A549 (cell line): ENCODE results near the gene MARF1. TPM values are rescaled to one million over a fixed set of nuclear protein-coding genes. Genes with fewer than 3 reads are reported as not detected.
"Not testable (repeated sequence)": the region's sequence is repeated elsewhere in the genome, so short reads cannot be mapped to it uniquely, and the experiment has no call there.

Source experiments
- ATAC-seq, 2 experiments: fragments of 200-7000 bp in 1 of 2; fragments of >200 bp in 1 of 2; cut with Nextera tagmentation in 1 of 2; cut with Tn5 transposase in 1 of 2; 3 replicates each; pipeline versions ENCODE4 v1.8.0 to v1.9.1; 2018 to 2020; ENCODE audit warnings: mild to moderate bottlenecking in 1 of 2, moderate library complexity in 1 of 2
- CTCF ChIA-PET: fragments of 300-600 bp; sonication (Branson Sonifier 250); formaldehyde crosslinking; extraction: SDS; loops from one replicate; lab custom pipeline; 2021; ENCODE audit warnings: antibody characterized with exemption, inconsistent platforms; lab: Yijun Ruan, JAX
- POLR2A ChIA-PET: fragments of 350-600 bp; formaldehyde crosslinking; extraction: SDS; loops from one replicate; lab custom pipeline; 2021; ENCODE audit warnings: antibody characterized with exemption, inconsistent platforms; lab: Yijun Ruan, JAX
- DNase-seq, 2 experiments: peaks; one replicate each; pipeline versions ENCODE4 v3.0.0 to v3.0.0-alpha.2; 2011 to 2016; ENCODE audit warnings: low read depth in 1 of 2, low spot score in 1 of 2
- FAIRE-seq: peaks from 2 replicates; lab custom pipeline; 2011; peaks lifted over from hg19 to GRCh38; lab: Jason Lieb, UNC
- H3K27ac ChIP-seq, 2 experiments: fragments of >200 bp; sonication (Bioruptor Twin); formaldehyde crosslinking; 3 replicates each; pipeline ENCODE4 v1.5.1; 2016 to 2017
- H3K4me1 ChIP-seq: fragments of >200 bp; sonication (Bioruptor Twin); formaldehyde crosslinking; 3 replicates; pipeline ENCODE4 v1.6.1; 2016
- H3K4me2 ChIP-seq: fragments of >200 bp; sonication (Bioruptor Twin); formaldehyde crosslinking; 3 replicates; pipeline ENCODE4 v1.6.1; 2016
- H3K4me3 ChIP-seq: fragments of >200 bp; sonication (Bioruptor Twin); formaldehyde crosslinking; 3 replicates; pipeline ENCODE4 v1.5.1; 2016
- H3K9me3 ChIP-seq: fragments of >200 bp; sonication (Bioruptor Twin); formaldehyde crosslinking; 3 replicates; pipeline ENCODE4 v1.6.1; 2016
- BHLHE40 ChIP-seq: IDR thresholded peaks from 2 replicates; pipeline ENCODE4 v1.6.1; 2012; ENCODE audit warnings: low read depth, low read length, inconsistent platforms
- CEBPB ChIP-seq, 2 experiments: fragments of >200 bp in 1 of 2; sonication (Bioruptor Twin) in 1 of 2; formaldehyde crosslinking in 1 of 2; IDR thresholded peaks; 2 replicates each; pipeline ENCODE4 v1.6.1; 2012 to 2016
- CHD2 ChIP-seq: fragments of 150-350 bp; IDR thresholded peaks from 2 replicates; pipeline ENCODE4 v1.6.1; 2014; ENCODE audit warnings: low read length; ENCODE audit not compliant: partially characterized antibody
- ESRRA ChIP-seq: fragments of 150-350 bp; IDR thresholded peaks from 2 replicates; pipeline ENCODE4 v1.6.1; 2014; ENCODE audit warnings: mild to moderate bottlenecking, low read length, borderline replicate concordance
- FOSL2 ChIP-seq, 2 experiments: fragments of 450-650 bp in 1 of 2; fragments of >200 bp in 1 of 2; sonication (Bioruptor Twin) in 1 of 2; formaldehyde crosslinking; IDR thresholded peaks; 2 replicates each; pipeline versions ENCODE4 v1.5.0 to v1.6.1; 2016 to 2020; ENCODE audit warnings: mild to moderate bottlenecking in 1 of 2, moderate library complexity in 1 of 2
- KDM1A ChIP-seq: fragments of 200-600 bp; sonication (generic); IDR thresholded peaks from 2 replicates; pipeline ENCODE4 v1.6.1; 2016; ENCODE audit warnings: low read depth, mild to moderate bottlenecking
- KDM5A ChIP-seq: fragments of 200-600 bp; sonication (generic); IDR thresholded peaks from 2 replicates; pipeline ENCODE4 v1.6.1; 2016; ENCODE audit warnings: antibody characterized with exemption, mild to moderate bottlenecking
- NFE2L2 ChIP-seq: fragments of 150-350 bp; conservative IDR thresholded peaks from 2 replicates; pipeline ENCODE4 v1.6.1; 2014; ENCODE audit warnings: low read length
- POLR2A ChIP-seq: IDR thresholded peaks from 2 replicates; pipeline ENCODE4 v1.6.1; 2012; ENCODE audit warnings: mild to moderate bottlenecking, low read length
- POLR2AphosphoS2 ChIP-seq: conservative IDR thresholded peaks from 2 replicates; pipeline ENCODE4 v1.6.1; 2012; ENCODE audit warnings: low read length, improper control_type of control experiment, inconsistent platforms
- SMC3 ChIP-seq: fragments of >200 bp; sonication (Bioruptor Twin); formaldehyde crosslinking; IDR thresholded peaks from 3 replicates; pipeline ENCODE4 v1.6.1; 2018; ENCODE audit warnings: inconsistent platforms
- ZC3H11A ChIP-seq: fragments of 450-650 bp; IDR thresholded peaks from 2 replicates; pipeline ENCODE4 v1.6.1; 2014; ENCODE audit warnings: antibody characterized with exemption, mild to moderate bottlenecking
- WGBS: methylation state at CpG from one replicate; pipeline ENCODE4 v1.1.6; 2017; ENCODE audit errors: missing lambda C conversion rate; 5-methylcytosine and 5-hydroxymethylcytosine counted together
- polyA plus RNA-seq, 4 experiments: library from polyadenylated mRNA; depleted of rRNA in 3 of 4; stranded (reverse); fragments of >200 nt; fragmentation: RNase III in 1 of 4; extraction: RNeasy Plus Mini Kit Qiagen cat#74134 plus additional on column Dnase treatment in 1 of 4; gene quantifications; 2 replicates in 3 of 4; 3 replicates in 1 of 4; pipeline ENCODE4 v1.2.3, GENCODE V29; 2011 to 2017
- TF ChIP-seq, protein P1 (sequence below): fragments of >200 bp; sonication (Bioruptor Twin); formaldehyde crosslinking; IDR thresholded peaks from 3 replicates; pipeline ENCODE4 v1.6.1; 2016

Gene MARF1
- polyA plus RNA-seq, 2 of the 4 experiments (the other 2 are of a cell fraction): 11.6 to 28.2 TPM

DNA sequence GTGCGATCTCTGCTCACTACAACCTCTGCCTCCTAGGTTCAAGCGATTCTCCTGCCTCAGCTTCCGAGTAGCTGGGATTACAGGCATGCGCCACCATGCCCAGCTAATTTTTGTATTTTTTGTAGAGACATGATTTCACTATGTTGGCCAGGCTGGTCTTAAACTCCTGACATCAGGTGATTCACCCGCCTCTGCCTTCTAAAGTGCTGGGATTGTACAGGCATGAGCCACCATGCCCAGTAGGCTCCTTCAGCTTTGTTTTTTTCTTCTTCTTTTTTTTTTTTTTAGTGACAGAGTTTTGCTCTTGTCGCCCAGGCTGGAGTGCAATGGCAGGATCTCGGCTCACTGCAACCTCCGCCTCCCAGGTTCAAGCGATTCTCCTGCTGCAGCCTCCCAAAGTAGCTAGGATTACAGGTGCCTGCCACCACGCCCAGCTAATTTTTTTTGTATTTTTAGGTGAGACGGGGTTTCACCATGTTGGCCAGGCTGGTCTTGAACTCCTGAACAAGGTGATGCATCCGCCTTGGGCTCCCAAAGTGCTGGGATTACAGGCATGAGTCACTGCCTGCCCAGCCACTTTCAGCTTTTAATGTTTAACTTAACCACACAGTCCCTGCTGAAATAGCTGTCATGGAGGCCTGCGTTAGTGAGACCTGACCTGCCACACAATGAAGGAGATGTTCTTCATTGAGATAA, 95.7 kb downstream of the MARF1 start:
- not testable (repeated sequence) for ATAC-seq; H3K4me3 ChIP-seq; H3K9me3 ChIP-seq; FAIRE-seq; TF ChIP-seq FOSL2 (IDR thresholded peaks at IDR 0.05)
- ChIA-PET POLR2A (interaction anchor here (0.6 kb wide), 1 partner anchor 52 kb away, joined by 3 read pairs; no protein-coding TSS in a partner anchor), CTCF (interaction anchor here (1.1 to 8.6 kb wide), 4 partner anchors 48 to 118 kb away, joined by 3 to 112 read pairs (median 4); partner anchors contain the start of gene BMERB1)
- Histone ChIP-seq H3K27ac (peak overlapping the region; percentile 23 to 74; a peak in 4 of 6 replicates), H3K4me1 (peaks cover 49% of the 10 kb centered on the region), H3K4me2 (peak overlapping the region; percentile 11; the same call in 2 of the 3 replicates)
- TF ChIP-seq FOSL2 (CRISPR knock-in tag; IDR thresholded peaks at IDR 0.05) (peak; percentile 58), KDM1A (peak; percentile 48; the same call in 1 of the 2 replicates)
- 78% methylated on average over 13 of the region's 13 CpGs for WGBS
- DNase-seq: peak; percentile 25 to 56

DNA sequence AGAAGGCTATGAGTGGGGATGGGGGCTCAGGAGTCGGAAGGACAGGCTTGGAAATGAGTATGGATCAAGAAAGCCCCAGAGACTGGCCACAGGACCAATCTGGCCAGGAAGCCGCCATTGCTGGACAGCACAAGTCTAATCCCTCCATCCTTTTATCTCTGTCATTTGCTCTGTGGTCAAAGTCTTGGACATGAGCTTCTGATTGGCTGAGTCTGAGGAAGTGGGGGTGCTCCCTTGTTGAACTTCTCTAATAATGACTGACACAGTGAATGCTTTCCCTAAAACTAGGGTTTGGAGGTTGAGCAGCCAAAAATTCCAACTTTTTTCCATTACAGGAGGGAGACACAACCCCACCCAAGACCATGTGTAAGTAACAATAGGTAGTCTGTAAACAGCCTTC, 97.4 kb downstream of the MARF1 start:
- FAIRE-seq (no peak), ATAC-seq (no peak), DNase-seq (no peak)
- POLR2A ChIA-PET: no interaction called here
- CTCF ChIA-PET: no interaction called here
- Histone ChIP-seq H3K4me1 (peaks cover 40% of the 10 kb centered on the region), H3K9me3 (no peaks in the 10 kb centered on the region), H3K27ac (0 out of 6 replicates have a peak overlapping the region, but pooled peaks of 1 of the 2 experiments have one; percentile 7), H3K4me3 (no peak overlapping the region), H3K4me2 (no peak overlapping the region)
- TF ChIP-seq SMC3 (no peak), POLR2A (no peak), ESRRA (no peak)
- WGBS: 95% methylated on average over 2 of the region's 2 CpGs

DNA sequence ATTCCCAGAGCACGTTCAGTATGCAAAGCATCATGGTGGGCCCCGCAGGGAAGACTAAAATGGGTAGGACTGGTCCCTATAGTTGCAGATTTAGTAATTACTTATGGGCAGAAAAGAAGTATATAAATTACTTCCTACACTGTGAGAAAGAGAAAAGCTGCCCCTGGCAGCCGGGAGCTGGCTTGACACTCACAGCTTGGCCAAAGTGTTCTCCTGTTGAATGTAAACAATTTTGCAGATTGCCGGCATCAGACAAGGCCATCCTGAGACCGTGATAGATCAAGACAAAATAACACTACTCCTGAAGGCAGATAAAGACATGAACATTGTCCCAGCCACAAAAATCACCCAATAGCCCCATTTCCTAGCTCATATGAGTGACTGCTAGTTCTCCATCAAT, 98.5 kb downstream of the MARF1 start:
- 87% methylated on average over 5 of the region's 5 CpGs for WGBS
- POLR2A ChIA-PET: no interaction called here
- no peak for FAIRE-seq

More for the DNA sequence above, 98.5 kb downstream of the MARF1 start:
- ATAC-seq (no peak), DNase-seq (no peak)
- H3K9me3 ChIP-seq: no peaks in the 10 kb centered on the region
- H3K4me1 ChIP-seq: peaks cover 35% of the 10 kb centered on the region
- no peak overlapping the region for H3K4me2 ChIP-seq
- no peak for TF ChIP-seq CEBPB (IDR thresholded peaks at IDR 0.05)
- TF ChIP-seq KDM5A: no peak
- TF ChIP-seq, protein P1, sequence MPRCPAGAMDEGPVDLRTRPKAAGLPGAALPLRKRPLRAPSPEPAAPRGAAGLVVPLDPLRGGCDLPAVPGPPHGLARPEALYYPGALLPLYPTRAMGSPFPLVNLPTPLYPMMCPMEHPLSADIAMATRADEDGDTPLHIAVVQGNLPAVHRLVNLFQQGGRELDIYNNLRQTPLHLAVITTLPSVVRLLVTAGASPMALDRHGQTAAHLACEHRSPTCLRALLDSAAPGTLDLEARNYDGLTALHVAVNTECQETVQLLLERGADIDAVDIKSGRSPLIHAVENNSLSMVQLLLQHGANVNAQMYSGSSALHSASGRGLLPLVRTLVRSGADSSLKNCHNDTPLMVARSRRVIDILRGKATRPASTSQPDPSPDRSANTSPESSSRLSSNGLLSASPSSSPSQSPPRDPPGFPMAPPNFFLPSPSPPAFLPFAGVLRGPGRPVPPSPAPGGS: no peak
- no peak for TF ChIP-seq CHD2
- TF ChIP-seq POLR2AphosphoS2: no peak
- TF ChIP-seq ZC3H11A: no peak
- TF ChIP-seq SMC3: no peak
- no peak for TF ChIP-seq NFE2L2
- no peak for TF ChIP-seq BHLHE40
- CTCF ChIA-PET: no interaction called here
- no peak overlapping the region for H3K4me3 ChIP-seq
- H3K27ac ChIP-seq: peak overlapping the region in 1 of 2 experiments; percentile 30; a peak in 1 of 6 replicates

Other genes starting within 250 kb of the MARF1 start
- gene MPV17L, start 247.4 kb downstream of the MARF1 start, polyA plus RNA-seq (2011; rRNA removed): 5.8 and 6.6 TPM in 2 replicates
- gene MPV17L, start 247.4 kb downstream of the MARF1 start, polyA plus RNA-seq (2017; fragmentation: RNase III; extraction: RNeasy Plus Mini Kit Qiagen cat#74134 plus additional on column Dnase treatment): 3.1 to 3.7 TPM (median 3.7 TPM) in 3 replicates
- gene BMERB1, start 208.6 kb downstream of the MARF1 start, polyA plus RNA-seq (2011; rRNA removed): 44.7 and 45.2 TPM in 2 replicates
- gene BMERB1, start 208.6 kb downstream of the MARF1 start, polyA plus RNA-seq (2017; fragmentation: RNase III; extraction: RNeasy Plus Mini Kit Qiagen cat#74134 plus additional on column Dnase treatment): 34.8 to 48.9 TPM (median 47.3 TPM) in 3 replicates
- 26.8 and 30.6 TPM in 2 replicates for gene NDE1, start 7.1 kb upstream of the MARF1 start, polyA plus RNA-seq (2011; rRNA removed)
- gene NDE1, start 7.1 kb upstream of the MARF1 start, polyA plus RNA-seq (2017; fragmentation: RNase III; extraction: RNeasy Plus Mini Kit Qiagen cat#74134 plus additional on column Dnase treatment): 25.8 to 27.6 TPM (median 26.4 TPM) in 3 replicates
- gene MYH11, start 213.9 kb upstream of the MARF1 start, polyA plus RNA-seq (2011; rRNA removed): 0.03 TPM in 2 replicates
- 0.07 to 0.10 TPM (median 0.09 TPM) in 3 replicates for gene MYH11, start 213.9 kb upstream of the MARF1 start, polyA plus RNA-seq (2017; fragmentation: RNase III; extraction: RNeasy Plus Mini Kit Qiagen cat#74134 plus additional on column Dnase treatment)
- 97.5 and 102 TPM in 2 replicates for gene CEP20, start 245.4 kb upstream of the MARF1 start, polyA plus RNA-seq (2011; rRNA removed)
- 57.9 to 63.8 TPM (median 58.7 TPM) in 3 replicates for gene CEP20, start 245.4 kb upstream of the MARF1 start, polyA plus RNA-seq (2017; fragmentation: RNase III; extraction: RNeasy Plus Mini Kit Qiagen cat#74134 plus additional on column Dnase treatment)